ENCODE results near the gene TNIK.

GRCh38 chr3:171028779-171029232 is 431.4 kb downstream of the TNIK start:
- TF ChIP-seq POLR2AphosphoS5 (IDR thresholded peaks at IDR 0.05) (no peak), EZH2 (IDR thresholded peaks at IDR 0.05; ENCODE audit: borderline replicate concordance, insufficient read depth, low read length, poor library complexity, severe bottlenecking) (no peak), EP300 (conservative IDR thresholded peaks at IDR 0.05; ENCODE audit: poor library complexity, severe bottlenecking) (no peak), RAD21 (conservative IDR thresholded peaks at IDR 0.05) (no peak), TAF1 (IDR thresholded peaks at IDR 0.05; ENCODE audit: low read depth) (no peak), MXI1 (conservative IDR thresholded peaks at IDR 0.05; ENCODE audit: poor library complexity, severe bottlenecking) (no peak), SMC3 (conservative IDR thresholded peaks at IDR 0.05; ENCODE audit: poor library complexity) (no peak)
- TF ChIP-seq, protein P1, sequence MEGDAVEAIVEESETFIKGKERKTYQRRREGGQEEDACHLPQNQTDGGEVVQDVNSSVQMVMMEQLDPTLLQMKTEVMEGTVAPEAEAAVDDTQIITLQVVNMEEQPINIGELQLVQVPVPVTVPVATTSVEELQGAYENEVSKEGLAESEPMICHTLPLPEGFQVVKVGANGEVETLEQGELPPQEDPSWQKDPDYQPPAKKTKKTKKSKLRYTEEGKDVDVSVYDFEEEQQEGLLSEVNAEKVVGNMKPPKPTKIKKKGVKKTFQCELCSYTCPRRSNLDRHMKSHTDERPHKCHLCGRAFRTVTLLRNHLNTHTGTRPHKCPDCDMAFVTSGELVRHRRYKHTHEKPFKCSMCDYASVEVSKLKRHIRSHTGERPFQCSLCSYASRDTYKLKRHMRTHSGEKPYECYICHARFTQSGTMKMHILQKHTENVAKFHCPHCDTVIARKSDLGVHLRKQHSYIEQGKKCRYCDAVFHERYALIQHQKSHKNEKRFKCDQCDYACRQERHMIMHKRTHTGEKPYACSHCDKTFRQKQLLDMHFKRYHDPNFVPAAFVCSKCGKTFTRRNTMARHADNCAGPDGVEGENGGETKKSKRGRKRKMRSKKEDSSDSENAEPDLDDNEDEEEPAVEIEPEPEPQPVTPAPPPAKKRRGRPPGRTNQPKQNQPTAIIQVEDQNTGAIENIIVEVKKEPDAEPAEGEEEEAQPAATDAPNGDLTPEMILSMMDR (IDR thresholded peaks at IDR 0.05; ENCODE audit: poor library complexity, severe bottlenecking) = no peak
- TF ChIP-seq, protein P2, sequence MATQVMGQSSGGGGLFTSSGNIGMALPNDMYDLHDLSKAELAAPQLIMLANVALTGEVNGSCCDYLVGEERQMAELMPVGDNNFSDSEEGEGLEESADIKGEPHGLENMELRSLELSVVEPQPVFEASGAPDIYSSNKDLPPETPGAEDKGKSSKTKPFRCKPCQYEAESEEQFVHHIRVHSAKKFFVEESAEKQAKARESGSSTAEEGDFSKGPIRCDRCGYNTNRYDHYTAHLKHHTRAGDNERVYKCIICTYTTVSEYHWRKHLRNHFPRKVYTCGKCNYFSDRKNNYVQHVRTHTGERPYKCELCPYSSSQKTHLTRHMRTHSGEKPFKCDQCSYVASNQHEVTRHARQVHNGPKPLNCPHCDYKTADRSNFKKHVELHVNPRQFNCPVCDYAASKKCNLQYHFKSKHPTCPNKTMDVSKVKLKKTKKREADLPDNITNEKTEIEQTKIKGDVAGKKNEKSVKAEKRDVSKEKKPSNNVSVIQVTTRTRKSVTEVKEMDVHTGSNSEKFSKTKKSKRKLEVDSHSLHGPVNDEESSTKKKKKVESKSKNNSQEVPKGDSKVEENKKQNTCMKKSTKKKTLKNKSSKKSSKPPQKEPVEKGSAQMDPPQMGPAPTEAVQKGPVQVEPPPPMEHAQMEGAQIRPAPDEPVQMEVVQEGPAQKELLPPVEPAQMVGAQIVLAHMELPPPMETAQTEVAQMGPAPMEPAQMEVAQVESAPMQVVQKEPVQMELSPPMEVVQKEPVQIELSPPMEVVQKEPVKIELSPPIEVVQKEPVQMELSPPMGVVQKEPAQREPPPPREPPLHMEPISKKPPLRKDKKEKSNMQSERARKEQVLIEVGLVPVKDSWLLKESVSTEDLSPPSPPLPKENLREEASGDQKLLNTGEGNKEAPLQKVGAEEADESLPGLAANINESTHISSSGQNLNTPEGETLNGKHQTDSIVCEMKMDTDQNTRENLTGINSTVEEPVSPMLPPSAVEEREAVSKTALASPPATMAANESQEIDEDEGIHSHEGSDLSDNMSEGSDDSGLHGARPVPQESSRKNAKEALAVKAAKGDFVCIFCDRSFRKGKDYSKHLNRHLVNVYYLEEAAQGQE (IDR thresholded peaks at IDR 0.05; ENCODE audit: borderline replicate concordance) = no peak
